HG02610 (cell line): ENCODE results near the gene KBTBD7.
A peak's percentile ranks its signal among the peaks of the same experiment; 100 is the strongest.

ENCODE experiments used
- ATAC-seq: cut with Tn5 transposase; IDR thresholded peaks from one replicate; pipeline ENCODE4 v1.9.1; 2021; ENCODE audit warnings: mild to moderate bottlenecking, moderate library complexity; ENCODE audit not compliant: unreplicated experiment

Gene KBTBD7, protein sequence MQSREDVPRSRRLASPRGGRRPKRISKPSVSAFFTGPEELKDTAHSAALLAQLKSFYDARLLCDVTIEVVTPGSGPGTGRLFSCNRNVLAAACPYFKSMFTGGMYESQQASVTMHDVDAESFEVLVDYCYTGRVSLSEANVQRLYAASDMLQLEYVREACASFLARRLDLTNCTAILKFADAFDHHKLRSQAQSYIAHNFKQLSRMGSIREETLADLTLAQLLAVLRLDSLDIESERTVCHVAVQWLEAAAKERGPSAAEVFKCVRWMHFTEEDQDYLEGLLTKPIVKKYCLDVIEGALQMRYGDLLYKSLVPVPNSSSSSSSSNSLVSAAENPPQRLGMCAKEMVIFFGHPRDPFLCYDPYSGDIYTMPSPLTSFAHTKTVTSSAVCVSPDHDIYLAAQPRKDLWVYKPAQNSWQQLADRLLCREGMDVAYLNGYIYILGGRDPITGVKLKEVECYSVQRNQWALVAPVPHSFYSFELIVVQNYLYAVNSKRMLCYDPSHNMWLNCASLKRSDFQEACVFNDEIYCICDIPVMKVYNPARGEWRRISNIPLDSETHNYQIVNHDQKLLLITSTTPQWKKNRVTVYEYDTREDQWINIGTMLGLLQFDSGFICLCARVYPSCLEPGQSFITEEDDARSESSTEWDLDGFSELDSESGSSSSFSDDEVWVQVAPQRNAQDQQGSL

DNA sequence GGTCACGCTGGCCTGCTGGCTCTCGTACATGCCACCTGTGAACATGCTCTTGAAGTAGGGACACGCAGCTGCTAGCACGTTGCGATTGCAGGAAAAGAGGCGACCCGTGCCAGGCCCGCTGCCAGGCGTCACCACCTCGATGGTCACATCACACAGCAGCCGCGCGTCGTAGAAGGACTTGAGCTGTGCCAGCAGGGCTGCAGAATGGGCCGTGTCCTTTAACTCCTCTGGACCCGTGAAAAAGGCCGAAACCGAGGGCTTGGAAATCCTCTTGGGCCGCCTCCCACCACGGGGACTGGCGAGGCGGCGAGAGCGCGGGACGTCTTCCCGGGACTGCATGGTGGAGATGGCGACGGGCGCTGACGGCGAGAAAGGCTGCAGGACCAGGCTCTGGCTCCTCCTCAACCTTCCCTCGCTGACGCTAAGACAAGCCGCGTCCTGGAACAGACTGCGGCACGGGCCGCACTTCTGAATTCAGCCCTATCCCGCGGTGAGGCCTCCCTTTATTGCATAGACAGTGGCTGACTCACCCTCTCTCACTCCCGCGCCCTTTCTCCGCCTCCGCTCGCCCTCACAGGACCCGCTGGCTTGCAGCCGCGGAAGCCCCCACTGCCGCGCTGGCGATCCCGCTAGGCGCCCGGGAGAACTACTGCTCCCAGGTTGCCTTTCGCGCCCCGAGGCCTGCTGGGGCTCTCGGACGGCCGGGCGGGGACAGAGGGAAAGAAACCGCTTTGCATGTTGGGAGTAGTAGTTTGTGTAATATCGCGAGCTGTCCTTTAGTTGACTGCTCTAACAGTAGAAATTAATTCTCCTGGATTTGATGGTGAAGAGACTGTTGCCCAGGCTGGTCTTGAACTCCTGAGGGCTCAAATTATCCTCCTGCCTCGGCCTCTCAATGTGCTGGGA is at the start of gene KBTBD7:
TSS of gene KBTBD7 (minus strand) at position 651 of the 906 bp plus-strand sequence. CDS start at position 339, 312 bp downstream.
- peak; percentile 96 for ATAC-seq

DNA sequence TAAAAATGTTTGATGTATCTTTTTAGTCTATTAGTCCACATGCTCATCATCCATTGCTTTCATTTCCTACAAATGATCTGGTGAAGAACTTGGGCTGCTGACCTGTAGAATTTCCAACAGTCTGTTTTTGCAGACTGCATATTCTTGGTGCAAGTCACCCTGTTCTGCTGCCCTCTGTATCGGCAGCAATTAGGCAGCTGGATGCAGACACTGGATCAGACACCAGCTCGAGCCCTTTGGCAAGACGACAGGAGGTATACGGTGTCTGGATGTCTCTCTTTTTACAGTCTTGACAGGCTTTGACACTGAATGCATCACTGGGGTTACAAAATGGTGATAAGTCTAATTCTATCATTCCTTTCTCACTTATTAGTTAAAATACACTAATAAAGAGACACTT is 47.3 kb upstream of the KBTBD7 start:
- no peak for ATAC-seq

DNA sequence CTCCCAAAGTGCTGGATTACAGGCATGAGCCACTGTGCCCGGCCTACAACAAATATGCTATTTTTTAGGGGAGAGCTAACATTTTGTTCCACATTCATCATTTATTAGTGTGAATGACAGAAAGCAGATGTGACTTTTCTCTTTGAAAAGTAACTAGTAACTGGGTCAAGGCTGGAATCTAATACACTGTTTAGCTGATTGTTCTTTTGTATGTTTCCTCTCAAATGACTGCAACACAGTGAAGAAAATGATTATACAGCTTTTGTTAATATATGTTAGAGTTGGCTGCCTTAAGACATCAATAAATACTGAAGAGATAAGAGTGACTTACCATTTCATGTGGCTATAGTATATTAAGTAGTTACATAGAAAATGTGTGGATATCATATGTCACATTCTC is 42.0 kb upstream of the KBTBD7 start:
- no peak for ATAC-seq

DNA sequence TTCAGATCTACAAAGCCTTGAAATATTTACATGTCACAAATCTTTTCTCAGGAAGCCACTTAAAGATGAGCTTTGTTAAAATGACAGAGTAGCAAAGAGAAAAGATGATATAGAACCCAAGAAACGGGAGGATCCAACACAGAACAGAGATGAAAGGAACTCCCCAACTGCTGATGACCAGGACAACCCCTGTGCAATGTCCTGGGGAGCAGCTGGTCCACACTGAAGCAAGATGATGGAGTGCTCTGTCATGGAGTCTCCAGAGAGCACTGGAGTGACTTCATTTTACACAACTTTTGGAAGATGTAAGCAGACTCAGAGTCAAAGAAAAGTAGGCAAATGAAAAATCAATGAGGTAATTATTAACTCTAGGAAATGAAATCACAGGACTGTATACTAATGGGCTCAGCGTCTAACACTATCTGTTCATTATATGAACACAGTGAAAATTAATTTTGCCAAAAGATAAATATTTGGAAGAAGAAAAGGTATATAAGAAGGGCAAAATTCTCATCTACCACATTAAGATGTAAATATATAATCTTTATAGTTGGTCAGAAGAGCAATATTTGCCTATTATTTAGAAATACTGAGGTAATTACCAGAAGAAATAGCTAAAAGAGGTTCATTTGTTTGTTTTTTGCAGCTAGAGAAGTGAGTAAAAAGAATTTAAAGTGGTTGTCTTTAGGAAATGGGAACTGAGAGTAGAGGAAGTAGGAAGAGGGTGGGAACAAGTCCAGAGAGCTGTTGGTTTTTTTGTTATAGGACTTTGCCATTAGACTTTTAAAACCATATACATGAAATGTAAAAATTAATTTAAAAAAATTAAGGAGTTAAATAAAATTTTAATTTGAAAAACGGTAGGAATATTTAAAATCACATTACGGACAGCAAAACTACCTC is 38.5 kb upstream of the KBTBD7 start:
- ATAC-seq: no peak

DNA sequence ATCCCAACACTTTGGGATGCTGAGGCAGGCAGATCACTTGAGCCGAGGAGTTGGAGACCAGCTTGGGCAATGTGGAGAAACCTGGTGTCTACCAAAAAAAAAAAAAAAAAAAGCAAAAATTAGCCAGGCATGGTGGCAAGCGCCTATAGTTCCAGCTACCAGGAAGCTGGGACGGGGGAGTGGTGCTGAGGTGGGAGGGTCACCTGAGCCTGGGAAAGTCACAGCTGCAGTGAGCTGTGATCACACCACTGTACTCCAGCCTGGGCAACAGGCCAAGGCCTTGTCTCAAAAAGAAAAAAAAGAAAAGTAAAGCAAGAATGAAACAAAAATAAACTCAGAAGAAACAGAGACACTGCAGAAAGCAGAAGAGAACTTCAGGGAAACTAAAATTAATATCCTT is 37.4 kb upstream of the KBTBD7 start:
- peak; percentile 58 for ATAC-seq

DNA sequence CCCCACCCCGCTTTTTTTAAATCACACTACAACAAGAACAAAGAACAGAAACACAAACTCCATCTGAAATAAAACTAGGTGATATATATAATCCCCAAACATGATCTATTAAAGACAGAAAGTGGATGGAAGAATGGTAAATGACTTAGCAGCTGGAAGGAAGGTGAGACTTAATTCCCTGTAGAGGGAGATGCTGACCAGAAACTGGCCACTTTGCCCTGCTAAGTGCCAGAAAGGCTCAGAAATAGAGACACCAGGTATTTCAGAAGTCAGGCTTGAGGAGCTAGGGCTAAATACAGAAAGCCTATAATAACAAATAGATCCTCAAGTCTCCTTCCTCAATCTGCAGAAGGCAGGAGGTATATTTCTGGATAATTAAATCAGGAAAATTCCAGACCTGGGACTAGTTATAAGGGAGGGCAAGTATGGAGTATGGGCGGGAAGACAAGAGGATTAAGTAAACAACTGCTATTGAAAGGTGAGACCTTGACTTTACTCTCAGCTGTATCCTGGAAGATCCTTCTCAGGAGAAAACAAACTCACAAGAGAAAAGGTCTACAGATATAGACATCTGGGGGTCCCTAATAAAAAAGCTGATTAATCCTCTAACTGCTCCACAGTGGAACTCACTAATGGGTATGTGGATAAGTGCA is 36.8 kb upstream of the KBTBD7 start:
- ATAC-seq: no peak

DNA sequence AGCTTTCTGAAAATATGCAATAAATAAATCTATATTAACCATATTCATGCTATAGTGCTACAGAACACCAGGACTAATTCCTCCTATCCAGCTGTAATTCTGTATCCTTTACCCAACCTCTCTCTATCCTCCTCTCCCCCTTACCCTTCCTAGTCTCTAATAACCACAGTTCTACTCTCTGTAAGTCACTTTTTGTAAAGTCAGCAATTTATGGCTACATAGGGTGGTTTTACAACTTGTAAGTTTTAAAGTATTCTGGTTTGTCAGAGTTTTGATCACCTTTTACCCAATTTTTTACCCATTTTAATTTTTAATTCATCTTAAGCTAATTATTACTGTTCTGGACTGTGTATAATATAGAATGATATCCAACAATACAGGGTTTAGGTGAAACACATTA is 35.0 kb upstream of the KBTBD7 start:
- ATAC-seq: no peak

DNA sequence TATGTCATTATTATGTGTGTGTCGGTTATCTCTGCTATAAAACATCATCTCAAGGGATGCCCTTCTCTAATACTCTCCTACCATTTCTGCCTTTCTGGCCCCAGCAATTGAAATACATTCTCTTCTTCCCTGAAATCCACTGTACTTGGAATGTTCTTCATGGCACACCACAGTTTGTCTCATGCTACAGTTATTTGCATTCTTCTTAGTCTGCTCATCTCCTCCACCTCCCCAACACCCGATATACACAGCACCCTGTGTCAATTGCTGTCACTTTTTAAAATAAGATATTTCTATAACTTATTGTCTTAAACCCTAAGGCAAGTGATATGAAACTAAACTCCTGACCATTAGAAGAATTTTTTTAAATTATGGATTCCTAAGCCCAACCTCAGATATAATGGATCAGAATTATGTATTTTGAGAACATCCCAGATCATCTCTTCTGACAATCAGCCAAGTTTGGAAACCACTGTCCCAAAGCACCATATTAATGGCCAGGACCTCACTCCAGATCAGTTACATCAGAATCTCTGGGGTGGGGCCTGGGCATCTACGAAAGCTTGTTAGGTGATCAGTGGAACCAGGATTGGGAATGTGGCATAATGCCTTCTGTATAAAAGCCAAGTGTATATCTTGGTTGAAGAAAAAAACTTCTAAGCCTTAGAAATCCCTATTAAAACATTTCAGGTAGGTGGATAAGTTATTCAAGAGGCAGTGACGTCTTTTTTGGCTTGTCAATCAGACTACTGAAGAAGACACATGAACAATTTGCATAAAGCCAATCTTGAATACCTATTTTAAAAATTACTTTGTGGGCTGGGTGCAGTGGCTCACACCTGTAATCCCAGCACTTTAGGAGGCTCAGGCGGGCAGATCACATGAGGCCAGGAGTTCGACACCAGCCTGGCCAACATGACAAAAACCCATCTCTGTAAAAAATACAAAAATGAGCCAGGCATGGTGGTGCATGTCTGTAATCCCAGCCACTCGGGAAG is 30.0 kb upstream of the KBTBD7 start:
- ATAC-seq: no peak

DNA sequence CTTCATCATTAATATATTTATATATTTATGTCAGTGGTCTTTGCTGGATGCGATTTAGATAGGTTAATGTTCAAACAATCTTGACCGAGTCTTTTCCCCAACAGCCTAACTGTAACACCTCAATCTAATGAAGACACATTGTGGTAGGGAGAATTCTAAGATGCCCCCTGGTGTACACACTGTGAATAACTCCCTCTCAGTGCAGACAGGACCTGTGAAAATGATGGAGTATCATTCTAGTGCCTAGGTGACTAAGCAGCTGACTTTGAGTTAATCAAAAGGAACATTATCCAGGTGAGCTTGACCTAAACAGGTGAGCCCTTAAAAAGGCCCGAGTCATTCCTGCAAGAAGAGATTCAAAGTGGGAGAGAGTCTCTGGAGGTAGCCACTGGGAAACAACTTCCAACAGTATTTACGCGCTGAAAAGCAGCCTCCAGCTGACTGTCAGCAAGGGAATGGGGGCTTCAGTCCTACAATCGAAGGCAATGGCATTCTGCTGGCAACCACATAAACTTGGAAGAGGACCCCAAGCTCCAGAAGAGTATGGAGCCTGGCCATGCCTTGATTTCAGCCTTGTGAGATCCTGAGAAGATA is 28.0 kb upstream of the KBTBD7 start:
- ATAC-seq: peak; percentile 80

DNA sequence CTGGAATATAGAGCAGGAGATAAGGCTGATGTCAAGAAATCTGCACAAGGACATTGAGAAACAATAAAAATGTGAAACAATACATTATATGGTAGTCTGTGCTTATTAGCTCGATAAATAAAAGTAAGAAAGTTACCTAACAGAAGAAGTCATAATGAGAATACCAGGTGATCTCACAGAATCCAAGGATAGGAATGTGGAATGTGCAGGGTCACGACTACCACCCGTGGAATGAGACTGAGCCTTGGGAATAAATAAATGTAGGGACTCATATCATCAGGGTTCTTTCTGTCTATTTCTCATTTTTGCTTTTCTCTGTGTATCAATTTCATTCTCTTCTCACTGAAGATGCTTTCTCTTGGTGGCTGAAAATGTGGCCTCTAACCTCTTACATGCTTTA is 26.0 kb upstream of the KBTBD7 start:
- no peak for ATAC-seq

DNA sequence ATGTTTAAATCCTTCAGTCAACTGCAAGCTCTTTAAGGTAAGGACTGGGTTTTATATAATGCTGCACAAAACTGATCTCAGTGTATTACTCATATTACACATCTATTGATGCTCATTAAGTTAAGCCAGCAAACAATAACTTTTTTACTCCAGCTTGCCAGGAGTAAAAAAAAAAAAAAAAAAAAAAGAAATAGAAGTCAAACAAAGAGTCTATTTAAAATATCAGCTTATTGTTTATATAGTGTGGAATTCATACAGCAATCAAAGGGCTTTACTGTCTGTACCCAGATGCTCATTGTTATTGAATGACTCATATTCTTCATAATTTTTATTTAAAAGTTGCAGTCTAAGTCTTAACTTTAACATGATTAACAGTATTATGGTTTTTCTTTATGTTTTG is 21.8 kb upstream of the KBTBD7 start:
- ATAC-seq: no peak

DNA sequence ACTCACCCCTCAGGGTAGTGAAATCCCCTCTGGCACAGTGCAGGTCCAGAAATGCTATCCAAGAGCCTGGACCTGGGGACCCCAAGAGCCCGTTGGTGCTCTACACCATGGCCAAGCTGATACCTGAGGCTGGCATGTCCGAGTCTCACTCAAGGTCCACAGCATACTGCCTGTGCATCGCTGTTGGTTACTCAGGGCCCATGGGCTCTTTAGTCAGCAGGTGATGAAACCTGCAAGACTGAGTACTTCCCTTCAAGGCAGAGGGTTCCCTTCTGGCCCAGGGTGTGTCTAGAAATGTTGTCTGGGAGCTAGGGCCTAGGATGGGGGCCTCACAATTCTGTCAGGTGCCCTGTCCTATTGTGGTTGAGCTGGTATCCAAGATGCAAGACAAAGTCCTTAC is 19.6 kb upstream of the KBTBD7 start:
- no peak for ATAC-seq

DNA sequence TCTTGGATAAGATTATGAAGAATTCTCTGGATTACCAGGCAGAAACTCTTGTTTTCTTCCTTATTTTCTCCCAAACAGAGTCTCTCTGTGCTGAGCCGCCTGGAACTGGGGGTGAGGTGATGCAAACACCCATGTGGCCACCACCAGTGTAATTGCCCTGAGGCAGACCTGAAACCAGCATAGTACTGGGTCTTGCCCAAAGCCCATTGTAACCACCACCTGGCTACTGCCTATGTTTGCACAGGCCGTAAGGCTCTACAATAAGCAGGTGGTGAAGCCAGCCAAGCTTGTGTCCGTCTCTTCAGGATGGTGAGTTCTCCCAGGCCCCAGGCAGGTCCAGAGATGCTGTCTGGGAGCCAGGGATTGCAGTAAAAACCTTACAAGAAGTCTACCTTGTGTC is 18.9 kb upstream of the KBTBD7 start:
- ATAC-seq: no peak

DNA sequence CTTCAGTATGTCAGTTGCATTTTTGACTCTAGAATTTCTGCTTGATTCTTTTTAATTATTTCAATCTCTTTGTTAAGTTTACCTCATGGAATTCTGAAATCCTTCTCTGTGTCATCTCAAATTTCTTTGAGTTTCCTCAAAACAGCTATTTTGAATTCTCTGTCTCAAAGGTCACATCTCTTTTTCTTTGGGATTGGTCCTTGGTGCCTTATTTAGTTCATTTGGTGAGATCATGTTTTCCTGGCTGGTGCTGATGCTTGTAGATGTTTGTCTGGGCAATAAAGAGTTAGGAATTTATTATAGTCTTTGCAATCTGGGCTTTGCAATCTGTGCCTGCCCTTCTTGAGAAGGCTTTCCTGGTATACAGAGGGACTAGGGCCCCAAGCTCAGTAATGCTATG is 18.5 kb upstream of the KBTBD7 start:
- no peak for ATAC-seq

DNA sequence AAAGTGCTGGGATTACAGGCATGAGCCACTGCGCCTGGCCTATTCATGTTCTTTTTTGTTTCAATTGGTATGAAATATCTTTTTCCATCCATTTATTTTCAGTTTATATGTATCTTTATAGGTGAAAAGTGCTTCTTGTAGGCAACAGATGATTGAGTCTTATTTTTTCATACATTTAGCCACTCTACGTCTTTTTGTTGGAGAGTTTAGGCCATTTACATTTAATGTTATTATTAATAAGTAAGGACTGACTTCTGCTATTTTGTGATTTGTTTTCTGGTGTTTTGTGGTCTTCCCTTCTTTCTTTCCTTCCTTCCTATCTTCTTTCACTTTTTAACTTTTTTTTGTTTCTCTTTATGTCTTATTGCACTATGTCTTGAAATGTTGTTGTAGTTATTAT is 16.7 kb upstream of the KBTBD7 start:
- no peak for ATAC-seq

DNA sequence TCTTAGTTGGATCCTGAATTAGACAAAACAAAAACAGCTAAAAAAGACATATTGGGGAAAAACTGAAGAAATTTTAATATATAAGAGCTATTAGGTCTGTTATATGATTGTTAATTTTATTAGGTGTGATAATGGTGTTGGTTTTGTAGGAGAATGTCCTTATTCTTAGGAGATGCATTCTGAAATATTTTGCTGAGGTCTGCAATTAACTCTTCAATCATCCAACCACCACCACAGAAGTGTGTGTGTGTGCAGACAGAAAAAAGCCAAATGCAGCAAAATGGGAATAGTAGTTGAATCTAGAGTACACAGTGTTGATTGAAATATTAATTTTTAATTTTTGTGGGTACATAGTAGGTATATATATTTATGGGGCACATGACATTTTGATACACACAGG is 12.1 kb upstream of the KBTBD7 start:
- ATAC-seq: no peak

DNA sequence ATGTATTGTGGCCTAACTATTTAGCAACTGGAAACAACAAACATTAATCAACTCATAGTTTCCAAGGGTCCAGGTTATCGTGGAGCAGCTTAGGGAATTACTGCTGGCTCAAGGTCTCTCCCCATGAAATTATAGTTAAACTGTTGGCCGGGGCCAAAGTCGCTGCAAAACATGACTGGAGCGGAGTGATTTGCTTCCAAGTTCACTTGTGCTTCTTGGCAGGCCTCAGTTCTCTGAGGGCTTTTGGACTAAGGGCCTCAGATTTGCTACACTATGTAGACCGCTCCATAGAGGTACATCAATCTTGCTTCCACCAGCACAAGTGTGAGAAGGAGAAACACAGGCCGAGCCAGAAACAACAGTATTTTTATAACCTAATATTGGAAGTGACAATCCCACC is 9.4 kb upstream of the KBTBD7 start:
- no peak for ATAC-seq

DNA sequence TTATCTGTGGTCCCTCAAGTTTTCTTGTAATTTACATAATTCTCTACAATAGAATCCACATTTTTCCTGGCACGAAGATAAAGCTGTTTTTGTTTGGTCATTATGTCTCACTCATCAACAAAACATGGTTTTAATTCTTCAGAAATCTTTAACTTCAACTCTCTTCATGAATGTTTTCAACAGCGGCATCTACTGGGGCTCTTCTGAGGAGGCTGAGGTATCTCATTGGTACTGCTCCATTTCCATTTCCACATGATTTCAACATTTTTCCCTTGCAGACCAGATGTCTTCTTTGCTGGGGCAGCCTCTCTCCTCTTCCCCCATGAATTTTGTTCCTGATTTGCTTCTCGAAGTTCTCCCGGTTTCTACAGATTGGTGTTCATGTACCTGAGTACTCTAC is 5.8 kb upstream of the KBTBD7 start:
- no peak for ATAC-seq
